GM21423 (cell line): ENCODE data around the gene MAGEA12.
"Not testable (repeated sequence)": the region's sequence is repeated elsewhere in the genome, so short reads cannot be mapped to it uniquely, and the experiment has no call there.

Source experiments
- ATAC-seq: cut with Tn5 transposase; IDR thresholded peaks from one replicate; pipeline ENCODE4 v1.9.1; 2021; ENCODE audit warnings: mild to moderate bottlenecking, moderate library complexity; ENCODE audit not compliant: unreplicated experiment

MAGEA12 gene

GRCh38 chrX:152761582-152761981 is 28.0 kb downstream of the MAGEA12 start:
- not testable (repeated sequence) for ATAC-seq

- not testable (repeated sequence) for ATAC-seq
Observed at GRCh38 chrX:152766562-152766961, 33.0 kb downstream of the MAGEA12 start.

GRCh38 chrX:152769549-152770289 is 36.2 kb downstream of the MAGEA12 start, which contains the start of gene MAGEA6:
TSS of gene MAGEA6 (minus strand) at chrX:152769689. CDS start at chrX:152767650, 2,039 bp downstream.
- ATAC-seq = not testable (repeated sequence)

GRCh38 chrX:152787062-152787461 is 53.5 kb downstream of the MAGEA12 start:
- ATAC-seq = not testable (repeated sequence)
